Activated CD8-positive, alpha-beta memory T cell treated with anti-CD3 and anti-CD28 coated beads for 36 hours (primary cell): Measurements from ENCODE around the gene LGALS3. TPM values are rescaled to one million over a fixed set of nuclear protein-coding genes. Genes with fewer than 3 reads are reported as not detected.

Source experiments
- total RNA-seq, 2 experiments: library from RNA; stranded (reverse); gene quantifications; one replicate each; pipeline ENCODE4 v1.2.3, GENCODE V29; 2021

The LGALS3 gene
- total RNA-seq, 2 experiments from 2014 or later: 46.0 to 47.0 TPM

Other genes starting within 250 kb of the LGALS3 start
- gene GCH1, start 226.4 kb upstream of the LGALS3 start, total RNA-seq: 10 to 100 TPM; 29.7 to 32.5 TPM
- 10 to 100 TPM; 62.4 to 63.6 TPM for gene WDHD1, start 102.2 kb upstream of the LGALS3 start, total RNA-seq
- 10 to 100 TPM; 36.9 to 39.0 TPM for gene SOCS4, start 102.0 kb upstream of the LGALS3 start, total RNA-seq
- 100 to 1,000 TPM; 105 to 114 TPM for gene MAPK1IP1L, start 77.6 kb upstream of the LGALS3 start, total RNA-seq
- gene DLGAP5, start 62.3 kb downstream of the LGALS3 start, total RNA-seq: 10 to 100 TPM; 46.2 to 46.6 TPM
- 10 to 100 TPM; 15.9 to 17.3 TPM for gene FBXO34, start 142.2 kb downstream of the LGALS3 start, total RNA-seq